ENCODE results near the gene ZFP69. TPM values are rescaled to one million over a fixed set of nuclear protein-coding genes. Genes with fewer than 3 reads are reported as not detected.

Gene ZFP69
- total RNA-seq, 3 donors from 2014 or later, result 2.2 to 4.8 (median 4.6) TPM

- H3K27ac ChIP-seq, result no peak overlapping the region
- intact Hi-C loops (cut with DNase I; ENCODE audit: low total_unique reads), result no loop called here
- peaks cover 20 to 66% of the 10 kb centered on the region in 2 donors for H3K9me3 ChIP-seq
- H3K36me3 ChIP-seq, result peaks cover 6% of the 10 kb centered on the region
- H3K4me3 ChIP-seq, result no peak overlapping the region
- DNase-seq (ENCODE audit: low spot score in 2 of 2), result no peak
- no peaks in the 10 kb centered on the region for H3K27me3 ChIP-seq
- TF ChIP-seq POLR2AphosphoS5 (IDR thresholded peaks at IDR 0.05) (no peak), POLR2A (IDR thresholded peaks at IDR 0.05) (no peak), CTCF (IDR thresholded peaks at IDR 0.05) (no peak)
- no peaks in the 10 kb centered on the region for H3K4me1 ChIP-seq
Measured at GRCh38 chr1:40454873-40455272, 22.2 kb upstream of the ZFP69 start.

- Histone ChIP-seq H3K36me3 (peaks cover 5% of the 10 kb centered on the region), H3K4me1 (no peaks in the 10 kb centered on the region), H3K4me3 (no peak overlapping the region), H3K27ac (no peak overlapping the region), H3K9me3 (peaks cover 90 to 100% of the 10 kb centered on the region in 2 donors), H3K27me3 (no peaks in the 10 kb centered on the region)
- intact Hi-C loops (cut with DNase I; ENCODE audit: low total_unique reads), result no loop called here
- no peak for TF ChIP-seq POLR2AphosphoS5 (IDR thresholded peaks at IDR 0.05)
- no peak for TF ChIP-seq POLR2A (IDR thresholded peaks at IDR 0.05)
- no peak for TF ChIP-seq CTCF (IDR thresholded peaks at IDR 0.05)
- no peak for DNase-seq (ENCODE audit: low spot score in 2 of 2)
Measured at GRCh38 chr1:40462956-40463590, 14.0 kb upstream of the ZFP69 start.

- H3K27me3 ChIP-seq, result no peaks in the 10 kb centered on the region
- intact Hi-C loops (cut with DNase I; ENCODE audit: low total_unique reads), result no loop called here
- no peak overlapping the region for H3K4me3 ChIP-seq
- no peak for DNase-seq (ENCODE audit: low spot score in 2 of 2)
- TF ChIP-seq POLR2A (IDR thresholded peaks at IDR 0.05) (no peak), POLR2AphosphoS5 (IDR thresholded peaks at IDR 0.05) (no peak), CTCF (IDR thresholded peaks at IDR 0.05) (no peak)
- H3K9me3 ChIP-seq, result peaks cover 57 to 80% of the 10 kb centered on the region in 2 donors
- H3K4me1 ChIP-seq, result no peaks in the 10 kb centered on the region
- no peak overlapping the region for H3K27ac ChIP-seq
- no peaks in the 10 kb centered on the region for H3K36me3 ChIP-seq
Measured at GRCh38 chr1:40469327-40469726, 7.8 kb upstream of the ZFP69 start.

GRCh38 chr1:40475268-40475667 is 1.8 kb upstream of the ZFP69 start:
- Histone ChIP-seq H3K36me3 (no peaks in the 10 kb centered on the region), H3K4me1 (peaks cover 0 to 3% of the 10 kb centered on the region in 2 donors), H3K4me3 (no peak overlapping the region), H3K9me3 (peaks cover 21 to 34% of the 10 kb centered on the region in 2 donors), H3K27ac (no peak overlapping the region), H3K27me3 (no peaks in the 10 kb centered on the region)
- TF ChIP-seq CTCF (IDR thresholded peaks at IDR 0.05) (no peak), POLR2AphosphoS5 (IDR thresholded peaks at IDR 0.05) (no peak), POLR2A (IDR thresholded peaks at IDR 0.05) (no peak)
- DNase-seq (ENCODE audit: low spot score in 2 of 2), result no peak
- intact Hi-C loops (cut with DNase I; ENCODE audit: low total_unique reads), result no loop called here

- no peak for DNase-seq (ENCODE audit: low spot score in 2 of 2)
- peak overlapping the region; percentile 76 to 87 (median 79) for H3K4me3 ChIP-seq
- peaks cover 0 to 3% of the 10 kb centered on the region in 2 donors for H3K4me1 ChIP-seq
- no peaks in the 10 kb centered on the region for H3K36me3 ChIP-seq
- peaks cover 12 to 32% of the 10 kb centered on the region in 2 donors for H3K9me3 ChIP-seq
- peak overlapping the region in 1 of 2 donors; percentile 19 for H3K27ac ChIP-seq
- no peaks in the 10 kb centered on the region for H3K27me3 ChIP-seq
- TF ChIP-seq POLR2A (IDR thresholded peaks at IDR 0.05), result no peak
- TF ChIP-seq CTCF (IDR thresholded peaks at IDR 0.05), result no peak
- no peak for TF ChIP-seq POLR2AphosphoS5 (IDR thresholded peaks at IDR 0.05)
- intact Hi-C loops (cut with DNase I; ENCODE audit: low total_unique reads), result no loop called here
Measured at GRCh38 chr1:40477678-40478053, 576 bp downstream of the ZFP69 start.
